Suprapubic skin (tissue), 3 donors: ENCODE measurements around the gene RSF1.

Source experiments
- CTCF ChIP-seq, 2 donors: fragments of 200-600 bp in 1 of 2; fragments of 450-650 bp in 1 of 2; sonication (generic) in 1 of 2; IDR thresholded peaks; one replicate each; pipeline ENCODE4 v1.5.1; 2016 to 2019; ENCODE audit warnings: antibody characterized with exemption in 2 of 2, mild to moderate bottlenecking in 1 of 2, moderate library complexity in 1 of 2
- POLR2A ChIP-seq, 2 donors: fragments of 450-650 bp; IDR thresholded peaks; one replicate each; pipeline ENCODE4 v1.6.1; 2017; ENCODE audit warnings: antibody characterized with exemption in 2 of 2, mild to moderate bottlenecking in 2 of 2, moderate library complexity in 2 of 2

DNA sequence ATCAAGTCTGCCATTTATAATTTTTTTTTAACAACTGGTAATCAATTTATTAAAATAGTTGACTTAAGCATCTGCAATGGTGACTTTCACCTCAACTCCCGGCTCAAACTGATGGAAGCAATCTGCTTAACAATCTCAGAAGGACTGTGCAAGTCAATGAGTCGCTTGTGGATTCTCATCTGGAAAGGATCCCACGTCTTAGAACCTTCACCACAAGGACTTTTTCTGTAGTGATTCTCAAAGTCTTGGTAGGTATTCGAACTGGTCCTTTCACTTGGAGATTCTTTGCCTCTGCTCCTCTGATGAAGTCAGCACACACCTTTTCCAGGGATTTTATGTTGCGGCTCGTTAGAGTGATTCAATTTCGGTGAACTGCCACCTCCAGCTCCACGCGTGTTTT is 7.3 kb downstream of the RSF1 start:
- TF ChIP-seq CTCF (IDR thresholded peaks at IDR 0.05): no peak
- no peak for TF ChIP-seq POLR2A (IDR thresholded peaks at IDR 0.05)
